Prostate gland (tissue), 2 donors: ENCODE measurements around the gene FAM107B. TPM values are rescaled to one million over a fixed set of nuclear protein-coding genes. Genes with fewer than 3 reads are reported as not detected.

Experiments used
- DNase-seq: peaks from one replicate; pipeline ENCODE4 v3.0.0-alpha.2; 2019; ENCODE audit warnings: low spot score
- H3K27ac ChIP-seq, 2 donors: fragments of 200-600 bp; sonication (generic); 2 replicates each; pipeline ENCODE4 v1.5.1; 2017 to 2019
- H3K27me3 ChIP-seq: fragments of 200-600 bp; sonication (generic); replicated peaks from 2 replicates; pipeline ENCODE4 v1.5.1; 2019; ENCODE audit not compliant: insufficient read depth
- H3K36me3 ChIP-seq, 2 donors: fragments of 200-600 bp; sonication (generic); 1 replicate in 1 of 2; 2 replicates in 1 of 2; pipeline versions ENCODE4 v1.5.1 to v1.8.1; 2017 to 2019
- H3K4me1 ChIP-seq: fragments of 200-600 bp; sonication (generic); replicated peaks from 2 replicates; pipeline ENCODE4 v1.5.1; 2019
- H3K4me3 ChIP-seq, 2 donors: fragments of 200-600 bp; sonication (generic); 2 replicates each; pipeline ENCODE4 v1.5.1; 2017 to 2019
- H3K9me3 ChIP-seq: fragments of 200-600 bp; sonication (generic); 2 replicates; pipeline ENCODE4 v1.5.1; 2017
- CTCF ChIP-seq, 4 experiments: fragments of 200-600 bp in 2 of 4; fragments of 450-650 bp in 2 of 4; sonication (generic) in 2 of 4; IDR thresholded peaks; 1 replicate in 3 of 4; 2 replicates in 1 of 4; pipeline ENCODE4 v1.5.1; 2016 to 2019; ENCODE audit warnings: antibody characterized with exemption in 4 of 4, mild to moderate bottlenecking in 2 of 4, moderate library complexity in 2 of 4
- POLR2A ChIP-seq: fragments of 450-650 bp; IDR thresholded peaks from one replicate; pipeline ENCODE4 v1.6.1; 2016; ENCODE audit warnings: antibody characterized with exemption, mild to moderate bottlenecking
- POLR2AphosphoS5 ChIP-seq: sonication (generic); formaldehyde crosslinking; IDR thresholded peaks from one replicate; pipeline ENCODE4 v1.6.1; 2017; ENCODE audit warnings: antibody characterized with exemption
- WGBS: methylation state at CpG from one replicate; pipeline ENCODE4 v1.1.5; 2018; 5-methylcytosine and 5-hydroxymethylcytosine counted together
- intact Hi-C: fragments of 100-400 bp; cut with DNase I; formaldehyde crosslinking; loops from one replicate; pipeline ENCODE4 v1.14.2; 2022
- total RNA-seq, 2 donors: library from RNA; depleted of rRNA; stranded (reverse); fragments of >200 nt; gene quantifications; one replicate each; pipeline ENCODE4 v1.1.0, GENCODE V29; 2016

FAM107B gene
- total RNA-seq, 2 donors from 2014 or later = 32.9 to 63.9 TPM

DNA sequence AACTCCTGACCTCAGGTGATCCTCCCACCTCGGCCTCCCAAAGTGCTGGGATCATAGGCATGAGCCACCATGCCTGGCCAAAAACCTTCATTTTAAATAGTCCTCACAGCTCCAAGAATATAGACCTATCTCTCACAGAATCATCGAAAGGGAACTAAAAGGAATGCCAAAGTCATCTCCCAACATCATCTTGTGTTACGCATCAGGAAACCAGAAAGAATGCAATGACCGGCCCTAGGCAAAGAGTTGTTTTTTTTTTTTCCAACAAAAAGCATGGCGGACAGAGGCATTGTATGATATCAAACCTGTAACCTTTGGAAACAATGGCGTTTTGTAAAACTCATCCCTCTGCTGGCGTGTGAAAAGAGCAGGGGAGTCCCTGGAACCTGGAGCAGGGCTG, 73.2 kb downstream of the FAM107B start:
- Histone ChIP-seq H3K4me1 (no peaks in the 10 kb centered on the region), H3K27me3 (no peaks in the 10 kb centered on the region), H3K27ac (no peak overlapping the region), H3K4me3 (no peak overlapping the region), H3K36me3 (no peaks in the 10 kb centered on the region), H3K9me3 (no peaks in the 10 kb centered on the region)
- no peak for DNase-seq
- no peak for TF ChIP-seq POLR2A
- no peak for TF ChIP-seq CTCF (IDR thresholded peaks at IDR 0.05)
- no peak for TF ChIP-seq POLR2AphosphoS5
- intact Hi-C loops = no loop called here
- WGBS = 89% methylated on average over 7 of the region's 7 CpGs

DNA sequence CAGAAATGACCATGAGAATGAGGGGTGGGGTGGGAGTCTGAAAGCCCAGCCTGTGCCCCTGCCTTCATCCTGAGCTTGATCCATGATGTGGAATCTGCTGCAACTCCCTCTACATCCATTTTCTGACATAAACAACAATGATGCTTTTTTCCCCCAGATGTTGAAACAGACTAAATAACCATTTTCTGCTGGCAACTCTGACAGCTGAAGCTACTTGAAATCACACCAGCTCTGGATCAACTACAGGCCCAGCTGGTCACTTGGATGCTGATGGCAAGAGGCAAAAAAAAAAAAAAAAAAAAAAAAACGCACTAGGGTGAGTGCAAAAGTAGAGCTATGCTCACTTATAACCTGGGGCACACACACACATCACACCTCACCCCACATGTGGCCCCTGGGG, 74.2 kb downstream of the FAM107B start:
- no peak overlapping the region for H3K27ac ChIP-seq
- DNase-seq = no peak
- no peaks in the 10 kb centered on the region for H3K27me3 ChIP-seq
- TF ChIP-seq CTCF (IDR thresholded peaks at IDR 0.05) (no peak), POLR2A (no peak), POLR2AphosphoS5 (no peak)
- intact Hi-C loops = no loop called here
- H3K9me3 ChIP-seq = no peaks in the 10 kb centered on the region
- H3K4me3 ChIP-seq = no peak overlapping the region
- 0% methylated on average over 1 of the region's 1 CpG for WGBS
- H3K4me1 ChIP-seq = no peaks in the 10 kb centered on the region
- no peaks in the 10 kb centered on the region for H3K36me3 ChIP-seq

- intact Hi-C loops = no loop called here
- WGBS = 98% methylated on average over 4 of the region's 4 CpGs
- TF ChIP-seq POLR2AphosphoS5 (no peak), POLR2A (no peak), CTCF (IDR thresholded peaks at IDR 0.05) (no peak)
- H3K4me1 ChIP-seq = no peaks in the 10 kb centered on the region
- H3K27ac ChIP-seq = no peak overlapping the region
- no peaks in the 10 kb centered on the region for H3K9me3 ChIP-seq
- H3K4me3 ChIP-seq = no peak overlapping the region
- no peak for DNase-seq
- no peaks in the 10 kb centered on the region for H3K36me3 ChIP-seq
- no peaks in the 10 kb centered on the region for H3K27me3 ChIP-seq
These were observed 75.2 kb downstream of the FAM107B start for GRCh38 chr10:14699482-14699881.

DNA sequence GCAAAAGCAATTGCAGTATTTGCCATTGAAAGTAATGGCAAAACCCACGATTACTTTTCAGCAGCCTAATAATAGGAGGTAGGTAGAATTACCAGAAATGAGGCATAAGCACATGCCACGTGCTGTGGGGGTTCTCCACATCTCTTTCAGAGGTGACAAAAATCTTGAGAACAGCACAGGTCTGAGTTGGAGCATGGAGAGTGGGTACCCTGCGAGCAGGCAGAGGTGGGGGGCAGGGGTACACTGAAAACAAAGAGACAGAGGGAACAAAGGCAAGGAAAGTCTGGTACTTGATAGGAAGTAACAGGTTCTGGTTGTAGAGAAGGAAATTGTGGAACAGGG, 75.9 kb downstream of the FAM107B start:
- intact Hi-C loops = no loop called here
- Histone ChIP-seq H3K9me3 (no peaks in the 10 kb centered on the region), H3K27me3 (no peaks in the 10 kb centered on the region), H3K36me3 (no peaks in the 10 kb centered on the region), H3K27ac (no peak overlapping the region), H3K4me3 (no peak overlapping the region), H3K4me1 (no peaks in the 10 kb centered on the region)
- TF ChIP-seq POLR2AphosphoS5 (no peak), CTCF (IDR thresholded peaks at IDR 0.05) (no peak), POLR2A (no peak)
- 59% methylated on average over 3 of the region's 3 CpGs for WGBS
- no peak for DNase-seq

GRCh38 chr10:14698111-14698828, 76.4 kb downstream of the FAM107B start:
- DNase-seq = no peak
- WGBS = 81% methylated on average over 6 of the region's 6 CpGs
- no peak overlapping the region for H3K27ac ChIP-seq
- TF ChIP-seq POLR2AphosphoS5 (no peak), POLR2A (no peak), CTCF (IDR thresholded peaks at IDR 0.05) (no peak)
- no peaks in the 10 kb centered on the region for H3K27me3 ChIP-seq
- H3K9me3 ChIP-seq = no peaks in the 10 kb centered on the region
- intact Hi-C loops = no loop called here
- no peak overlapping the region for H3K4me3 ChIP-seq
- no peaks in the 10 kb centered on the region for H3K36me3 ChIP-seq
- H3K4me1 ChIP-seq = no peaks in the 10 kb centered on the region
